ENCODE data around the gene SLX4.

GRCh38 chr16:3595110-3595486 lies 16.3 kb downstream of the SLX4 start:
- TF ChIP-seq EZH2 (IDR thresholded peaks at IDR 0.05; ENCODE audit: low read length, unreplicated experiment) (no peak), EZH2phosphoT487 (IDR thresholded peaks at IDR 0.05; ENCODE audit: borderline replicate concordance, low read length) (no peak)

All from PC-3 (cell line).